ENCODE measurements around the gene FAM219B. TPM values are rescaled to one million over a fixed set of nuclear protein-coding genes. Genes with fewer than 3 reads are reported as not detected.

The FAM219B gene
- total and polyA plus RNA-seq, 2 experiments from 2014 or later: 28.8 to 61.4 TPM

- TF ChIP-seq REST (IDR thresholded peaks at IDR 0.05; ENCODE audit: unreplicated experiment): no peak
Observed at GRCh38 chr15:74890665-74890960, 16.0 kb downstream of the FAM219B start (continued).

- no peaks in the 10 kb centered on the region for H3K27me3 ChIP-seq (ENCODE audit: insufficient read depth)
- no peaks in the 10 kb centered on the region for H3K36me3 ChIP-seq (ENCODE audit: insufficient read depth)
- no peaks in the 10 kb centered on the region for H4K20me1 ChIP-seq (replicated peaks; ENCODE audit: insufficient read depth)
- no peaks in the 10 kb centered on the region for H3K9me2 ChIP-seq (ENCODE audit: insufficient read depth)
- ATAC-seq (peak; percentile 97), DNase-seq (ENCODE audit: low spot score) (peak; percentile 96)
- H3K79me2 ChIP-seq (replicated peaks; ENCODE audit: insufficient read depth): no peaks in the 10 kb centered on the region
- H3K4me1 ChIP-seq (ENCODE audit: insufficient read depth): peaks cover 6% of the 10 kb centered on the region
- peak within 1 kb of the TSS; percentile 100 for H2AFZ ChIP-seq
- H3K4me3 Mint-ChIP-seq: peak within 1 kb of the TSS; percentile 80
- H3K27me3 Mint-ChIP-seq (ENCODE audit: insufficient read depth, low read depth, poor library complexity): peaks cover 6% of the 10 kb centered on the region
- peak within 1 kb of the TSS; percentile 86 for H3K4me3 ChIP-seq
- peak within 1 kb of the TSS; percentile 90 for H3K4me2 ChIP-seq
- peaks cover 22% of the 10 kb centered on the region for H3K36me3 Mint-ChIP-seq (ENCODE audit: low read depth)
- TF ChIP-seq POLR2AphosphoS5 (IDR thresholded peaks at IDR 0.05; ENCODE audit: low read depth) (peak; percentile 97), ETS1 (IDR thresholded peaks at IDR 0.05) (peak; percentile 93), EZH2phosphoT487 (IDR thresholded peaks at IDR 0.05; ENCODE audit: unreplicated experiment) (no peak), REST (IDR thresholded peaks at IDR 0.05; ENCODE audit: unreplicated experiment) (no peak), CREB1 (CRISPR knock-in tag; IDR thresholded peaks at IDR 0.05; ENCODE audit: low read depth) (peak; percentile 88), STAT1 (IDR thresholded peaks at IDR 0.05; ENCODE audit: unreplicated experiment) (no peak)
- no peaks in the 10 kb centered on the region for H3K9me3 Mint-ChIP-seq
- H3K4me1 Mint-ChIP-seq: peaks cover 6% of the 10 kb centered on the region; the same call in 1 of the 3 replicates
- peak within 1 kb of the TSS; percentile 88 for H3K27ac Mint-ChIP-seq
- H3K27ac ChIP-seq (ENCODE audit: low read depth): no peak within 1 kb of the TSS; the same call in 1 of the 2 replicates
- no peaks in the 10 kb centered on the region for H3F3A ChIP-seq (replicated peaks; ENCODE audit: low read depth)
Observed at GRCh38 chr15:74889883-74890664, 16.6 kb downstream of the FAM219B start, which contains the start of gene MPI. TSS of gene MPI (plus strand) at chr15:74890042. CDS start at chr15:74890074, 32 bp downstream.
